Endodermal cell (in vitro differentiated cells): ENCODE results near the gene SGCD. TPM values are rescaled to one million over a fixed set of nuclear protein-coding genes. Genes with fewer than 3 reads are reported as not detected.

ENCODE experiments used
- DNase-seq: peaks from one replicate; pipeline ENCODE4 v3.0.0-alpha.2; 2017
- H3K27ac ChIP-seq: 2 replicates; pipeline ENCODE4 v1.5.1; 2013; ENCODE audit warnings: mild to moderate bottlenecking, low read depth, low read length, moderate library complexity
- H3K27me3 ChIP-seq: 2 replicates; pipeline ENCODE4 v1.6.1; 2013; ENCODE audit warnings: mild to moderate bottlenecking, low read length, moderate library complexity; ENCODE audit not compliant: insufficient read depth, control insufficient read depth, poor library complexity, severe bottlenecking
- H3K36me3 ChIP-seq: 2 replicates; pipeline ENCODE4 v1.7.0; 2013; ENCODE audit warnings: mild to moderate bottlenecking, low read length, moderate library complexity; ENCODE audit not compliant: control insufficient read depth, insufficient read depth
- H3K4me1 ChIP-seq: one replicate; pipeline ENCODE4 v1.7.0; 2013; ENCODE audit warnings: low read length; ENCODE audit not compliant: control insufficient read depth, insufficient read depth
- H3K4me3 ChIP-seq: 2 replicates; pipeline ENCODE4 v1.5.1; 2013; ENCODE audit warnings: mild to moderate bottlenecking, low read length, moderate library complexity
- H3K9ac ChIP-seq: 2 replicates; pipeline ENCODE4 v1.6.1; 2013; ENCODE audit warnings: mild to moderate bottlenecking, low read length, moderate library complexity; ENCODE audit not compliant: poor library complexity, severe bottlenecking; ENCODE audit errors: extremely low read depth
- H3K9me3 ChIP-seq: 2 replicates; pipeline ENCODE4 v1.6.1; 2013; ENCODE audit warnings: mild to moderate bottlenecking, low read length, moderate library complexity; ENCODE audit not compliant: control insufficient read depth
- H3K27ac Mint-ChIP-seq: 2 replicates; pipeline ENCODE4 v1.8.0; 2020; ENCODE audit warnings: mixed read lengths
- H3K27me3 Mint-ChIP-seq: 2 replicates; pipeline ENCODE4 v1.8.0; 2021; ENCODE audit warnings: mild to moderate bottlenecking, mixed read lengths; ENCODE audit not compliant: insufficient read depth
- H3K36me3 Mint-ChIP-seq: 2 replicates; pipeline ENCODE4 v1.8.0; 2020; ENCODE audit warnings: low read depth, mixed read lengths
- H3K4me1 Mint-ChIP-seq: 2 replicates; pipeline ENCODE4 v1.8.0; 2020; ENCODE audit warnings: mixed read lengths
- H3K4me3 Mint-ChIP-seq: 2 replicates; pipeline ENCODE4 v1.8.0; 2020; ENCODE audit warnings: mild to moderate bottlenecking, moderate library complexity, mixed read lengths
- H3K9me3 Mint-ChIP-seq: 2 replicates; pipeline ENCODE4 v1.8.0; 2020; ENCODE audit warnings: mild to moderate bottlenecking, mixed read lengths
- WGBS, 2 experiments: methylation state at CpG; one replicate each; pipeline versions ENCODE4 v1.1.5 to v1.1.7; 2013; ENCODE audit warnings: missing lambda C conversion rate in 2 of 2, mixed read lengths in 1 of 2; ENCODE audit not compliant: insufficient coverage in 1 of 2, insufficient read length in 1 of 2; 5-methylcytosine and 5-hydroxymethylcytosine counted together
- long read RNA-seq, 4 experiments: library from polyadenylated mRNA in 2 of 4; library from RNA in 1 of 4; library from capped mRNA in 1 of 4; stranded (forward) in 3 of 4; unstranded in 1 of 4; transcript quantifications; one replicate each; pipeline ENCODE4 v2.0.0, GENCODE V29; 2020 to 2021; ENCODE audit warnings: inconsistent platforms in 1 of 4
- polyA plus RNA-seq, 2 experiments: library from polyadenylated mRNA; stranded (reverse); fragments of 50-300 nt; gene quantifications; one replicate each; pipeline ENCODE4 v1.2.3, GENCODE V29; 2013
- total RNA-seq, 2 donors: library from RNA; stranded (reverse); fragmentation: NEBNext Ultra II Directional in 1 of 2; extraction: Animal tissue kit (Norgen Biotek cat#: 25700) in 1 of 2; gene quantifications; 2 replicates in 1 of 2; 3 replicates in 1 of 2; pipeline ENCODE4 v1.2.1, GENCODE V29; 2021
- TF ChIP-seq, protein P1 (sequence below): fragments of 200-600 bp; sonication (generic); conservative IDR thresholded peaks from 2 replicates; pipeline ENCODE4 v1.5.0; 2021; ENCODE audit warnings: antibody characterized with exemption, mild to moderate bottlenecking

SGCD gene
- under 1 TPM; 0.04 to 0.42 TPM for total RNA-seq
- polyA plus RNA-seq (2013, experiment 1 of 2), result 0.78 TPM
- polyA plus RNA-seq (2013, experiment 2 of 2), result 0.62 TPM
- long read RNA-seq, experiment 1, result 0 reads
- long read RNA-seq, experiment 2, result 0 reads
- long read RNA-seq, experiment 3, partial matches to known transcripts, result 0 of 1 reads
- long read RNA-seq, experiment 3, other reads (novel, unspliced or antisense), result 1 of 1 reads
- long read RNA-seq, experiment 4, result 0 reads

DNA sequence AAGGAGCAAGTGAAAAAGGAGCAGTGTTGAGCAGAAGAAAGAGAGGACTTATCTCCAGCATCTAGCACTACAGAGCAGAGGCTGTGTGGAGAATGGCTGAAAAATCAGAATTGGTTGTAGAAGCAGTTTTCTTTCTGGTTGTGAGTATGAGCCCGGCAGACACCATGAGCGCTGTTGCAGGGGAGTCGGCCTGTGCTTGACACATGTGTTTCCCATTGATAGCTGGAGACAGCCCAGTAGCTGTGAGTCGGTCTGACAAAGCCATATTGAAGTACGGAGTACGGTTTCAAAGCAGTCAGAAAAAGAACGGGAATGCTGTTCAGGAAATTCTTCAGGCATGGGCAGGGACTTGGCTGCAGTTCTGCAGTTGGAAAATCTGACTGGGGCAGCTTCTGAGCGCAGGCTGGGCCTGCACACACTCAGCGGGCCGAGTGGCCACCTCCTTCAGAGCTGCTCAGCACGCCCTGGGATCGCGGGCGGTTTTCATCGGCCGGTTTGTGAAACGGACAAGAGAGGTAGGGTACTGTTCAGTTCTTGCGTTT, at the start of gene SGCD:
Gene SGCD (plus strand): TSS at position 447 of the 542 bp plus-strand sequence.
- Mint-ChIP-seq H3K36me3 (no peaks in the 10 kb centered on the region), H3K27me3 (no peaks in the 10 kb centered on the region), H3K4me3 (no peak within 1 kb of the TSS), H3K4me1 (peaks cover 7% of the 10 kb centered on the region), H3K27ac (no peak within 1 kb of the TSS), H3K9me3 (no peaks in the 10 kb centered on the region)
- Histone ChIP-seq H3K27ac (no peak within 1 kb of the TSS), H3K4me3 (no peak within 1 kb of the TSS), H3K9me3 (no peaks in the 10 kb centered on the region), H3K36me3 (no peaks in the 10 kb centered on the region), H3K27me3 (no peaks in the 10 kb centered on the region), H3K4me1 (no peaks in the 10 kb centered on the region), H3K9ac (no peak within 1 kb of the TSS)
- TF ChIP-seq, protein P1, sequence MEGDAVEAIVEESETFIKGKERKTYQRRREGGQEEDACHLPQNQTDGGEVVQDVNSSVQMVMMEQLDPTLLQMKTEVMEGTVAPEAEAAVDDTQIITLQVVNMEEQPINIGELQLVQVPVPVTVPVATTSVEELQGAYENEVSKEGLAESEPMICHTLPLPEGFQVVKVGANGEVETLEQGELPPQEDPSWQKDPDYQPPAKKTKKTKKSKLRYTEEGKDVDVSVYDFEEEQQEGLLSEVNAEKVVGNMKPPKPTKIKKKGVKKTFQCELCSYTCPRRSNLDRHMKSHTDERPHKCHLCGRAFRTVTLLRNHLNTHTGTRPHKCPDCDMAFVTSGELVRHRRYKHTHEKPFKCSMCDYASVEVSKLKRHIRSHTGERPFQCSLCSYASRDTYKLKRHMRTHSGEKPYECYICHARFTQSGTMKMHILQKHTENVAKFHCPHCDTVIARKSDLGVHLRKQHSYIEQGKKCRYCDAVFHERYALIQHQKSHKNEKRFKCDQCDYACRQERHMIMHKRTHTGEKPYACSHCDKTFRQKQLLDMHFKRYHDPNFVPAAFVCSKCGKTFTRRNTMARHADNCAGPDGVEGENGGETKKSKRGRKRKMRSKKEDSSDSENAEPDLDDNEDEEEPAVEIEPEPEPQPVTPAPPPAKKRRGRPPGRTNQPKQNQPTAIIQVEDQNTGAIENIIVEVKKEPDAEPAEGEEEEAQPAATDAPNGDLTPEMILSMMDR, result no peak
- peak; percentile 49 for DNase-seq
- WGBS, 2 experiments, result 93 to 95% methylated on average over 11 to 18 of the region's 18 CpGs

DNA sequence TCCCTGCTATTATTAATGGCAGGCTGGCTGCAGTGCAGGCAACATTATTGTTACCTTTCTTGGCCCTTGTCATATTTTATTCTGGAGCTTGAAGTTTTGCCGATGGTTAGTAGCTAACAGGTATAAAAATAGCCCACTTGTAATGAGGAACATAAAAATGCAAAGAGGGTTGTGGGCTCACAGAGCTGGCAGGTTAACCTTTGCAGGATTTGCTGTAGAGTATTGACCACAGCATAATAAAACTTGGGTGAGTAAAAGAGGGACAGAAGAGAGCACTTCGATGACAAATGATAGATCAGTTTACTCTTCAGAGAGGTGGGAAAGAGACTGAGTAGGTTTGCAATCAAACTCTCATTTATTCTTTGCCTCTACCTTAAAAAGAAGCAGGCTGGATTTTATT, 49.7 kb upstream of the SGCD start:
- Mint-ChIP-seq H3K36me3 (no peaks in the 10 kb centered on the region), H3K4me3 (no peak overlapping the region), H3K4me1 (no peaks in the 10 kb centered on the region), H3K27me3 (no peaks in the 10 kb centered on the region), H3K9me3 (no peaks in the 10 kb centered on the region), H3K27ac (no peak overlapping the region)
- TF ChIP-seq, protein P1, result no peak
- Histone ChIP-seq H3K36me3 (no peaks in the 10 kb centered on the region), H3K27ac (no peak overlapping the region), H3K27me3 (no peaks in the 10 kb centered on the region), H3K9ac (no peak overlapping the region), H3K4me3 (no peak overlapping the region), H3K9me3 (no peaks in the 10 kb centered on the region), H3K4me1 (no peaks in the 10 kb centered on the region)
- WGBS, 2 experiments, result 90% methylated on average over 2 of the region's 2 CpGs; no CpG with 5 or more reads in 1 of the 2 experiments
- no peak for DNase-seq

DNA sequence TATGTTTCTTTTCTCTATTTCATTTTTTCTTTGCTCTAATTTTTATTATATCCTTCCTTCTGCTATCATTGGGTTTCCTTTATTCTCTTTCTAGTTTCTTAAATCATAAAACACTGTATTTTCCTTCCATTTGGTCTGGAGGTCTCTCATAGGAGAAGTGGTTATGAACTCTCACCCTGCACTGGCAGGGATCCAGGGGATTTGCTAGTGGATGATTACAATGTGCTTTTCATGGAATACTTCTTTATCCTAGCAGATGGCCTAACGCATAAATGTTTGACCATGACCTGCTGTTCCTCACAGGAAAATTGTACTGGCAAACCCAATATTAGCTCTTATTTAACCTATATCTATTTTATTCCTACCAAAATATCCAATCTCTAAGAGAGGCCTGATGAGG, 31.5 kb upstream of the SGCD start:
- no peak overlapping the region for H3K9ac ChIP-seq
- Mint-ChIP-seq H3K9me3 (no peaks in the 10 kb centered on the region), H3K27ac (no peak overlapping the region), H3K36me3 (no peaks in the 10 kb centered on the region), H3K4me3 (no peak overlapping the region), H3K4me1 (no peaks in the 10 kb centered on the region), H3K27me3 (no peaks in the 10 kb centered on the region)
- H3K4me1 ChIP-seq, result no peaks in the 10 kb centered on the region
- no peak overlapping the region for H3K27ac ChIP-seq
- no peaks in the 10 kb centered on the region for H3K27me3 ChIP-seq
- no peaks in the 10 kb centered on the region for H3K36me3 ChIP-seq
- TF ChIP-seq, protein P1, result no peak
- no peak for DNase-seq
- H3K4me3 ChIP-seq, result no peak overlapping the region
- H3K9me3 ChIP-seq, result no peaks in the 10 kb centered on the region
- 92 to 100% methylated on average over 1 of the region's 1 CpG for WGBS, 2 experiments
